A549 (cell line): ENCODE data around the gene EPB41L4B. TPM values are rescaled to one million over a fixed set of nuclear protein-coding genes. Genes with fewer than 3 reads are reported as not detected.
"Not testable (repeated sequence)": the region's sequence is repeated elsewhere in the genome, so short reads cannot be mapped to it uniquely, and the experiment has no call there.

ENCODE experiments used
- ATAC-seq, 2 experiments: fragments of 200-7000 bp in 1 of 2; fragments of >200 bp in 1 of 2; cut with Nextera tagmentation in 1 of 2; cut with Tn5 transposase in 1 of 2; 3 replicates each; pipeline versions ENCODE4 v1.8.0 to v1.9.1; 2018 to 2020; ENCODE audit warnings: mild to moderate bottlenecking in 1 of 2, moderate library complexity in 1 of 2
- CTCF ChIA-PET: fragments of 300-600 bp; sonication (Branson Sonifier 250); formaldehyde crosslinking; extraction: SDS; loops from one replicate; lab custom pipeline; 2021; ENCODE audit warnings: antibody characterized with exemption, inconsistent platforms; lab: Yijun Ruan, JAX
- POLR2A ChIA-PET: fragments of 350-600 bp; formaldehyde crosslinking; extraction: SDS; loops from one replicate; lab custom pipeline; 2021; ENCODE audit warnings: antibody characterized with exemption, inconsistent platforms; lab: Yijun Ruan, JAX
- DNase-seq, 2 experiments: peaks; one replicate each; pipeline versions ENCODE4 v3.0.0 to v3.0.0-alpha.2; 2011 to 2016; ENCODE audit warnings: low read depth in 1 of 2, low spot score in 1 of 2
- FAIRE-seq: peaks from 2 replicates; lab custom pipeline; 2011; peaks lifted over from hg19 to GRCh38; lab: Jason Lieb, UNC
- H3K27ac ChIP-seq, 2 experiments: fragments of >200 bp; sonication (Bioruptor Twin); formaldehyde crosslinking; 3 replicates each; pipeline ENCODE4 v1.5.1; 2016 to 2017
- H3K4me1 ChIP-seq: fragments of >200 bp; sonication (Bioruptor Twin); formaldehyde crosslinking; 3 replicates; pipeline ENCODE4 v1.6.1; 2016
- H3K4me2 ChIP-seq: fragments of >200 bp; sonication (Bioruptor Twin); formaldehyde crosslinking; 3 replicates; pipeline ENCODE4 v1.6.1; 2016
- H3K4me3 ChIP-seq: fragments of >200 bp; sonication (Bioruptor Twin); formaldehyde crosslinking; 3 replicates; pipeline ENCODE4 v1.5.1; 2016
- H3K9me3 ChIP-seq: fragments of >200 bp; sonication (Bioruptor Twin); formaldehyde crosslinking; 3 replicates; pipeline ENCODE4 v1.6.1; 2016
- ATOH8 ChIP-seq: fragments of 250-450 bp; sonication (Bioruptor Pico); IDR thresholded peaks from 2 replicates; pipeline ENCODE4 v1.5.0; 2020; ENCODE audit warnings: low read depth, mild to moderate bottlenecking, moderate library complexity
- BHLHE40 ChIP-seq: IDR thresholded peaks from 2 replicates; pipeline ENCODE4 v1.6.1; 2012; ENCODE audit warnings: low read depth, low read length, inconsistent platforms
- EP300 ChIP-seq, 2 experiments: fragments of >200 bp; sonication (Bioruptor Twin); formaldehyde crosslinking; IDR thresholded peaks; 2 replicates in 1 of 2; 3 replicates in 1 of 2; pipeline ENCODE4 v1.6.1; 2016 to 2017
- HOXA7 ChIP-seq: fragments of 250-450 bp; sonication (Bioruptor Pico); IDR thresholded peaks from 2 replicates; pipeline ENCODE4 v1.5.0; 2020; ENCODE audit warnings: mild to moderate bottlenecking, moderate library complexity
- JUNB ChIP-seq: fragments of >200 bp; sonication (Bioruptor Twin); formaldehyde crosslinking; IDR thresholded peaks from 2 replicates; pipeline ENCODE4 v1.6.1; 2016
- KDM1A ChIP-seq: fragments of 200-600 bp; sonication (generic); IDR thresholded peaks from 2 replicates; pipeline ENCODE4 v1.6.1; 2016; ENCODE audit warnings: low read depth, mild to moderate bottlenecking
- KDM5A ChIP-seq: fragments of 200-600 bp; sonication (generic); IDR thresholded peaks from 2 replicates; pipeline ENCODE4 v1.6.1; 2016; ENCODE audit warnings: antibody characterized with exemption, mild to moderate bottlenecking
- MAX ChIP-seq: IDR thresholded peaks from 2 replicates; pipeline ENCODE4 v1.6.1; 2012
- MYC ChIP-seq: IDR thresholded peaks from 2 replicates; pipeline ENCODE4 v1.6.1; 2012; ENCODE audit warnings: mild to moderate bottlenecking, inconsistent platforms, low read length, improper control_type of control experiment, borderline replicate concordance
- POLR2A ChIP-seq: IDR thresholded peaks from 2 replicates; pipeline ENCODE4 v1.6.1; 2012; ENCODE audit warnings: mild to moderate bottlenecking, low read length
- POLR2AphosphoS2 ChIP-seq: conservative IDR thresholded peaks from 2 replicates; pipeline ENCODE4 v1.6.1; 2012; ENCODE audit warnings: low read length, improper control_type of control experiment, inconsistent platforms
- RARB ChIP-seq: fragments of 250-450 bp; sonication (Bioruptor Pico); IDR thresholded peaks from 2 replicates; pipeline ENCODE4 v1.8.0; 2021; ENCODE audit warnings: mild to moderate bottlenecking, moderate library complexity
- REST ChIP-seq: fragments of 200-600 bp; sonication (generic); IDR thresholded peaks from 2 replicates; pipeline ENCODE4 v1.6.1; 2016; ENCODE audit warnings: antibody characterized with exemption, mild to moderate bottlenecking, moderate library complexity
- SREBF2 ChIP-seq: fragments of 450-650 bp; IDR thresholded peaks from 2 replicates; pipeline ENCODE4 v1.6.1; 2014; ENCODE audit warnings: mild to moderate bottlenecking, moderate library complexity
- TFCP2L1 ChIP-seq: fragments of 250-450 bp; sonication (Bioruptor Pico); IDR thresholded peaks from 2 replicates; pipeline ENCODE4 v1.5.0; 2021; ENCODE audit warnings: mild to moderate bottlenecking
- ZC3H11A ChIP-seq: fragments of 450-650 bp; IDR thresholded peaks from 2 replicates; pipeline ENCODE4 v1.6.1; 2014; ENCODE audit warnings: antibody characterized with exemption, mild to moderate bottlenecking
- ZSCAN20 ChIP-seq: fragments of 250-450 bp; sonication (Bioruptor Pico); IDR thresholded peaks from 2 replicates; pipeline ENCODE4 v1.8.0; 2022; ENCODE audit warnings: mild to moderate bottlenecking, moderate library complexity
- WGBS: methylation state at CpG from one replicate; pipeline ENCODE4 v1.1.6; 2017; ENCODE audit errors: missing lambda C conversion rate; 5-methylcytosine and 5-hydroxymethylcytosine counted together
- polyA plus RNA-seq, 4 experiments: library from polyadenylated mRNA; depleted of rRNA in 3 of 4; stranded (reverse); fragments of >200 nt; fragmentation: RNase III in 1 of 4; extraction: RNeasy Plus Mini Kit Qiagen cat#74134 plus additional on column Dnase treatment in 1 of 4; gene quantifications; 2 replicates in 3 of 4; 3 replicates in 1 of 4; pipeline ENCODE4 v1.2.3, GENCODE V29; 2011 to 2017

EPB41L4B gene
- polyA plus RNA-seq, 2 of the 4 experiments (the other 2 are of a cell fraction), result 7.9 to 22.0 TPM

GRCh38 chr9:109218242-109218641 lies 102.6 kb downstream of the EPB41L4B start:
- POLR2A ChIA-PET, H3K27ac ChIP-seq, DNase-seq, H3K9me3 ChIP-seq, H3K4me1 ChIP-seq, H3K4me2 ChIP-seq, H3K4me3 ChIP-seq, ATAC-seq, FAIRE-seq: not testable (repeated sequence)
- CTCF ChIA-PET, result interaction anchor here (1.5 kb wide), 1 partner anchor 7 kb away, joined by 4 read pairs; no protein-coding TSS in a partner anchor
- 56% methylated on average over 4 of the region's 4 CpGs for WGBS

- CTCF ChIA-PET, result interaction anchor here (0.9 to 3.1 kb wide), 4 partner anchors 9 to 31 kb away, joined by 3 to 13 read pairs (median 6); no protein-coding TSS in a partner anchor
- no peak for ATAC-seq
- TF ChIP-seq KDM5A (no peak), ZSCAN20 (CRISPR knock-in tag) (no peak), REST (no peak), BHLHE40 (no peak), JUNB (no peak), POLR2AphosphoS2 (no peak), ZC3H11A (no peak), RARB (CRISPR knock-in tag) (no peak), TFCP2L1 (CRISPR knock-in tag) (no peak)
These were observed 106.4 kb downstream of the EPB41L4B start for GRCh38 chr9:109214414-109214813.

GRCh38 chr9:109213285-109214121 lies 107.4 kb downstream of the EPB41L4B start:
- Histone ChIP-seq H3K9me3 (no peaks in the 10 kb centered on the region), H3K4me1 (no peaks in the 10 kb centered on the region), H3K4me3 (no peak overlapping the region), H3K4me2 (no peak overlapping the region), H3K27ac (no peak overlapping the region)
- ChIA-PET CTCF (interaction anchor here (1.3 to 3.1 kb wide), 3 partner anchors 8 to 32 kb away, joined by 4 to 13 read pairs (median 7); no protein-coding TSS in a partner anchor), POLR2A (no interaction called here)
- DNase-seq (no peak), FAIRE-seq (no peak), ATAC-seq (no peak)
- TF ChIP-seq KDM1A, result no peak
- no peak for TF ChIP-seq EP300 (IDR thresholded peaks at IDR 0.05)
- TF ChIP-seq BHLHE40, result no peak
- no peak for TF ChIP-seq POLR2A
- no peak for TF ChIP-seq MAX
- no peak for TF ChIP-seq ATOH8 (CRISPR knock-in tag)
- no peak for TF ChIP-seq MYC
- no peak for TF ChIP-seq SREBF2
- TF ChIP-seq HOXA7 (CRISPR knock-in tag), result no peak
- TF ChIP-seq RARB (CRISPR knock-in tag), result no peak
- WGBS, result 45% methylated on average over 11 of the region's 11 CpGs

More at GRCh38 chr9:109214414-109214813, 106.4 kb downstream of the EPB41L4B start:
- no peak overlapping the region for H3K4me3 ChIP-seq
- H3K4me1 ChIP-seq, result no peaks in the 10 kb centered on the region
- POLR2A ChIA-PET, result no interaction called here
- DNase-seq (no peak), FAIRE-seq (no peak)
- no peak overlapping the region for H3K4me2 ChIP-seq
- H3K27ac ChIP-seq, result no peak overlapping the region
- no peaks in the 10 kb centered on the region for H3K9me3 ChIP-seq
- WGBS, result 85% methylated on average over 6 of the region's 6 CpGs
